GM12878 (cell line): ENCODE results near the gene FANCB. TPM values are rescaled to one million over a fixed set of nuclear protein-coding genes. Genes with fewer than 3 reads are reported as not detected.

Experiments used
- CEBPB ChIP-seq, 2 experiments: fragments of 150-350 bp in 1 of 2; IDR thresholded peaks; 2 replicates each; pipeline ENCODE4 v1.6.1; 2012 to 2014; ENCODE audit warnings: low read depth in 2 of 2, low read length in 2 of 2, borderline replicate concordance in 1 of 2, inconsistent platforms in 1 of 2
- IRF4 ChIP-seq: IDR thresholded peaks from 2 replicates; pipeline ENCODE4 v1.6.1; 2011; ENCODE audit warnings: low read depth, low read length
- YBX1 ChIP-seq: fragments of 450-650 bp; IDR thresholded peaks from 2 replicates; pipeline ENCODE4 v1.6.1; 2016; ENCODE audit warnings: antibody characterized with exemption
- polyA plus RNA-seq, 11 experiments: library from polyadenylated mRNA; depleted of rRNA in 4 of 11; unstranded in 6 of 11; stranded (reverse) in 5 of 11; fragments of >200 nt; fragmentation: Nextera tagmentation in 4 of 11; fragmentation: Illumina TruSeq in 1 of 11; extraction: Ambion mirVana in 4 of 11; extraction: Trizol in 1 of 11; gene quantifications; 1 replicate in 1 of 11; 2 replicates in 10 of 11; pipeline versions ENCODE4 v1.2.1 to v1.2.3, GENCODE V29; 2011 to 2016; ENCODE audit warnings: inconsistent platforms in 2 of 11, missing spikeins in 2 of 11, low read depth in 1 of 11
- total RNA-seq, 4 experiments: library from RNA; depleted of rRNA in 3 of 4; stranded (reverse); fragments of >200 nt in 3 of 4; fragmentation: Illumina TruSeq in 1 of 4; extraction: Trizol in 1 of 4; gene quantifications; 2 replicates each; pipeline versions ENCODE4 v1.2.1 to v1.2.3, GENCODE V29; 2013 to 2021
- TF ChIP-seq, protein P1 (sequence below): fragments of 450-650 bp; IDR thresholded peaks from 2 replicates; pipeline ENCODE4 v1.6.1; 2017; ENCODE audit warnings: mild to moderate bottlenecking, low read depth, inconsistent platforms; ENCODE audit not compliant: poor library complexity, severe bottlenecking
- TF ChIP-seq, protein P2 (sequence below): fragments of 450-650 bp; IDR thresholded peaks from 2 replicates; pipeline ENCODE4 v1.6.1; 2017; ENCODE audit warnings: antibody characterized with exemption, mild to moderate bottlenecking, moderate library complexity
- TF ChIP-seq, protein P3 (sequence below): IDR thresholded peaks from 2 replicates; pipeline ENCODE4 v1.6.1; 2011; ENCODE audit warnings: borderline replicate concordance, low read depth, mild to moderate bottlenecking, moderate library complexity, low read length; ENCODE audit not compliant: insufficient read depth, poor library complexity, severe bottlenecking

FANCB gene
- total and polyA plus RNA-seq, 10 of the 15 experiments (the other 5 are each of a cell fraction or from before 2014, with no cell fraction given), result 3.0 to 14.6 (median 8.4) TPM

DNA sequence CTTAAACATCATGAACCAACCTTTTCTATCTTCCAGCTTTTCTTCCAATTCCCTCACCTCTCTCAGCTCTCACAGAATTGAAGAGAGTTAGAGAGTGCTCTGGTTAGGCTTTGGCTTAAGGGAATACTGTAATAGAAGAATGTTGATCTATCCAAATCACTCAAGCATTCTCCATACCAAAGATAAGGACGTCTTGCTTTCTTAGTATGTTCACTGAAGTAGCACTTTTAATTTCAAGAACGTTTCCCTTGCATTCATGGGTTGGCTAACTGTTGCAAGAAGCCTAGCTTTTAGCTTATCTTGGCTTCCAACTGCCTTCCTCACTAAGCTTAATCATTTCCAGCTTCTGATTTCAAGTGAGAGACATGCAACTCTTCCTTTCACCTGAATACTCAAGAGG lies 43.2 kb downstream of the FANCB start (continued):
- TF ChIP-seq, protein P1, sequence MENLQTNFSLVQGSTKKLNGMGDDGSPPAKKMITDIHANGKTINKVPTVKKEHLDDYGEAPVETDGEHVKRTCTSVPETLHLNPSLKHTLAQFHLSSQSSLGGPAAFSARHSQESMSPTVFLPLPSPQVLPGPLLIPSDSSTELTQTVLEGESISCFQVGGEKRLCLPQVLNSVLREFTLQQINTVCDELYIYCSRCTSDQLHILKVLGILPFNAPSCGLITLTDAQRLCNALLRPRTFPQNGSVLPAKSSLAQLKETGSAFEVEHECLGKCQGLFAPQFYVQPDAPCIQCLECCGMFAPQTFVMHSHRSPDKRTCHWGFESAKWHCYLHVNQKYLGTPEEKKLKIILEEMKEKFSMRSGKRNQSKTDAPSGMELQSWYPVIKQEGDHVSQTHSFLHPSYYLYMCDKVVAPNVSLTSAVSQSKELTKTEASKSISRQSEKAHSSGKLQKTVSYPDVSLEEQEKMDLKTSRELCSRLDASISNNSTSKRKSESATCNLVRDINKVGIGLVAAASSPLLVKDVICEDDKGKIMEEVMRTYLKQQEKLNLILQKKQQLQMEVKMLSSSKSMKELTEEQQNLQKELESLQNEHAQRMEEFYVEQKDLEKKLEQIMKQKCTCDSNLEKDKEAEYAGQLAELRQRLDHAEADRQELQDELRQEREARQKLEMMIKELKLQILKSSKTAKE, result no peak
- TF ChIP-seq CEBPB (IDR thresholded peaks at IDR 0.05; ENCODE audit: borderline replicate concordance in 1 of 2, low read depth in 2 of 2, low read length in 2 of 2), result no peak
- no peak for TF ChIP-seq IRF4
- TF ChIP-seq, protein P2, sequence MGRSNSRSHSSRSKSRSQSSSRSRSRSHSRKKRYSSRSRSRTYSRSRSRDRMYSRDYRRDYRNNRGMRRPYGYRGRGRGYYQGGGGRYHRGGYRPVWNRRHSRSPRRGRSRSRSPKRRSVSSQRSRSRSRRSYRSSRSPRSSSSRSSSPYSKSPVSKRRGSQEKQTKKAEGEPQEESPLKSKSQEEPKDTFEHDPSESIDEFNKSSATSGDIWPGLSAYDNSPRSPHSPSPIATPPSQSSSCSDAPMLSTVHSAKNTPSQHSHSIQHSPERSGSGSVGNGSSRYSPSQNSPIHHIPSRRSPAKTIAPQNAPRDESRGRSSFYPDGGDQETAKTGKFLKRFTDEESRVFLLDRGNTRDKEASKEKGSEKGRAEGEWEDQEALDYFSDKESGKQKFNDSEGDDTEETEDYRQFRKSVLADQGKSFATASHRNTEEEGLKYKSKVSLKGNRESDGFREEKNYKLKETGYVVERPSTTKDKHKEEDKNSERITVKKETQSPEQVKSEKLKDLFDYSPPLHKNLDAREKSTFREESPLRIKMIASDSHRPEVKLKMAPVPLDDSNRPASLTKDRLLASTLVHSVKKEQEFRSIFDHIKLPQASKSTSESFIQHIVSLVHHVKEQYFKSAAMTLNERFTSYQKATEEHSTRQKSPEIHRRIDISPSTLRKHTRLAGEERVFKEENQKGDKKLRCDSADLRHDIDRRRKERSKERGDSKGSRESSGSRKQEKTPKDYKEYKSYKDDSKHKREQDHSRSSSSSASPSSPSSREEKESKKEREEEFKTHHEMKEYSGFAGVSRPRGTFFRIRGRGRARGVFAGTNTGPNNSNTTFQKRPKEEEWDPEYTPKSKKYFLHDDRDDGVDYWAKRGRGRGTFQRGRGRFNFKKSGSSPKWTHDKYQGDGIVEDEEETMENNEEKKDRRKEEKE, result no peak
- TF ChIP-seq YBX1, result no peak
- TF ChIP-seq, protein P3, sequence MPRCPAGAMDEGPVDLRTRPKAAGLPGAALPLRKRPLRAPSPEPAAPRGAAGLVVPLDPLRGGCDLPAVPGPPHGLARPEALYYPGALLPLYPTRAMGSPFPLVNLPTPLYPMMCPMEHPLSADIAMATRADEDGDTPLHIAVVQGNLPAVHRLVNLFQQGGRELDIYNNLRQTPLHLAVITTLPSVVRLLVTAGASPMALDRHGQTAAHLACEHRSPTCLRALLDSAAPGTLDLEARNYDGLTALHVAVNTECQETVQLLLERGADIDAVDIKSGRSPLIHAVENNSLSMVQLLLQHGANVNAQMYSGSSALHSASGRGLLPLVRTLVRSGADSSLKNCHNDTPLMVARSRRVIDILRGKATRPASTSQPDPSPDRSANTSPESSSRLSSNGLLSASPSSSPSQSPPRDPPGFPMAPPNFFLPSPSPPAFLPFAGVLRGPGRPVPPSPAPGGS, result no peak
